ENCODE data around the gene NXPE3. TPM values are rescaled to one million over a fixed set of nuclear protein-coding genes. Genes with fewer than 3 reads are reported as not detected.

Gene NXPE3
- total and polyA plus RNA-seq, 10 of the 15 experiments (the other 5 are each of a cell fraction or from before 2014, with no cell fraction given): 2.0 to 8.7 (median 5.2) TPM

DNA sequence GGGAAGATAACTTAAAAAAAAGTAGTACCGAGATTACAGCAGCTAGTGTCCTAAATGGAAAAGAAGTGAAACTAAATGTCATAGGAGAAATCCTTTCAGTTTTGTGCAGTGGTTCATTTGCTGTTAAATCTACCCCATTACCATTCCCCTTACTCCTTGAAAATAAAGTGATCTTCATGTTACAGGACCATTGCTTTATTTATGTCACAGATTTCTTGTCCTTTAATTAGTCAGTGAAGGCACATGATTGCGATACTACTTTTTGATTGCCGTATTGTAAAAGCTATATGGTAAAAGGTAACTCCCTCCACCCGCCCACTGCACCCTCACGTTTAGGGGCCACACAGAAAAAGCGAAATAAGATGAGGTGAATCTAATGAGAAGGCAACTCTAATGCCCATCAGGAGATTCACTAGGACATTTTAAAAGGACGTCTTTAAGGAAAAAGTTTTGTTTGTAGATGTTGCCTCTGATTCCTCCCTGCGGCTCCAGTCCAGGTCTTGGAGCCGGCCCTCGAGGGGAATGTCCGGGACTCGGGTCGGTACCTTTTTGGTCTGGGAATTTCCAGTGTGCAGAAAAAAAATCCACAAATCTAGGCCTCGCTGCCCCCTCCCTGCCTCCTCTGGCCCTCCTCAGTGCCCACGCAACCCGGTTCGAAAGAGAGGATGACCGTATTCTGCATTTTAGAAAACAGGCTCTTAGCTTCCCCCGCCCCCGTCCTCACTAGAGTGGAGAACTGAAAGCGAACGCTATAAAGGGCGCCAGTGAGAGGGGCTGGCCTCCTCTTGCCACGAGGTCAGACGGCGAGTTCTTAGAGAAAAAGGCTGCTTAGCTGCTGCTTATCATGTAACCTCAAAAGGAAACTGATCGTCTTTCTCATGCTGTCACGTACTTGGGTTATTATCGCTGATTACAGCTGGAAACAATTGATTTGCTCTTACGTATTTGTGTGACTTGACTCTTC lies 48.5 kb downstream of the NXPE3 start (continued):
- TF ChIP-seq ZNF592 (IDR thresholded peaks at IDR 0.05) (no peak), TARDBP (IDR thresholded peaks at IDR 0.05; ENCODE audit: borderline replicate concordance) (no peak), PAX8 (IDR thresholded peaks at IDR 0.05) (no peak; the same call in 1 of the 2 replicates), POLR2AphosphoS5 (IDR thresholded peaks at IDR 0.05; ENCODE audit: low read length) (peak; percentile 99), E4F1 (IDR thresholded peaks at IDR 0.05; ENCODE audit: borderline replicate concordance, partially characterized antibody) (no peak), PML (IDR thresholded peaks at IDR 0.05; ENCODE audit: low read length) (peak; percentile 93), IKZF2 (IDR thresholded peaks at IDR 0.05) (peak; percentile 87 to 90), KAT2A (conservative IDR thresholded peaks at IDR 0.05; ENCODE audit: control insufficient read depth, low read depth, low read length) (no peak), ZBTB33 (IDR thresholded peaks at IDR 0.05) (no peak), IKZF1 (conservative IDR thresholded peaks at IDR 0.05) (peak; percentile 96), SP1 (IDR thresholded peaks at IDR 0.05; ENCODE audit: low read depth, low read length) (peak; percentile 80), MEF2B (IDR thresholded peaks at IDR 0.05; ENCODE audit: partially characterized antibody, poor library complexity, severe bottlenecking) (peak; percentile 63), JUND (IDR thresholded peaks at IDR 0.05; ENCODE audit: low read depth, low read length) (no peak), FOS (IDR thresholded peaks at IDR 0.05; ENCODE audit: borderline replicate concordance, extremely low read depth, insufficient read length) (no peak), SUZ12 (IDR thresholded peaks at IDR 0.05; ENCODE audit: unreplicated experiment) (no peak), ZNF274 (IDR thresholded peaks at IDR 0.05; ENCODE audit: insufficient read depth, insufficient read length) (no peak), KLF5 (IDR thresholded peaks at IDR 0.05; ENCODE audit: partially characterized antibody) (no peak), CREB1 (IDR thresholded peaks at IDR 0.05; ENCODE audit: low read depth) (peak; percentile 79)
- TF ChIP-seq, protein P1, sequence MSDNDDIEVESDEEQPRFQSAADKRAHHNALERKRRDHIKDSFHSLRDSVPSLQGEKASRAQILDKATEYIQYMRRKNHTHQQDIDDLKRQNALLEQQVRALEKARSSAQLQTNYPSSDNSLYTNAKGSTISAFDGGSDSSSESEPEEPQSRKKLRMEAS (IDR thresholded peaks at IDR 0.05; ENCODE audit: low read depth, low read length): peak; percentile 71
